IPS DF 6.9 (cell line): Measurements from ENCODE around the gene AFAP1.

Experiments used
- DNase-seq: peaks from one replicate; pipeline ENCODE4 v3.0.0-alpha.2; 2013; ENCODE audit warnings: low read depth, low spot score
- H3K27ac ChIP-seq: one replicate; pipeline ENCODE4 v1.5.1; 2013; ENCODE audit warnings: low read length, control low read depth
- H3K27me3 ChIP-seq: 2 replicates; pipeline ENCODE4 v1.6.1; 2013; ENCODE audit warnings: mild to moderate bottlenecking, low read length; ENCODE audit not compliant: control insufficient read depth, insufficient read depth
- H3K36me3 ChIP-seq: 2 replicates; pipeline ENCODE4 v1.6.1; 2013; ENCODE audit warnings: low read length; ENCODE audit not compliant: control insufficient read depth, insufficient read depth
- H3K4me1 ChIP-seq: 2 replicates; pipeline ENCODE4 v1.6.1; 2013; ENCODE audit warnings: low read length; ENCODE audit not compliant: control insufficient read depth, insufficient read depth
- H3K4me3 ChIP-seq: 2 replicates; pipeline ENCODE4 v1.5.1; 2013; ENCODE audit warnings: mild to moderate bottlenecking, low read length
- H3K9me3 ChIP-seq: 2 replicates; pipeline ENCODE4 v1.6.1; 2013; ENCODE audit warnings: low read length, inconsistent platforms; ENCODE audit not compliant: control insufficient read depth, insufficient read depth
- WGBS: extraction: QIAGEN DNeasy Blood & Tissue Kit; methylation state at CpG from one replicate; pipeline ENCODE4 v1.1.7; 2013; ENCODE audit warnings: mixed read lengths, missing lambda C conversion rate; ENCODE audit not compliant: insufficient read length, insufficient coverage; 5-methylcytosine and 5-hydroxymethylcytosine counted together

AFAP1 gene

GRCh38 chr4:7769396-7770223 is 170.1 kb downstream of the AFAP1 start:
- no peak for DNase-seq
- WGBS, result no CpG with 5 or more reads among the region's 20 CpGs
- Histone ChIP-seq H3K4me1 (no peaks in the 10 kb centered on the region), H3K4me3 (no peak overlapping the region), H3K27me3 (no peaks in the 10 kb centered on the region), H3K36me3 (0 out of 2 replicates have a peak, but pooled peaks cover 7% of the 10 kb centered on the region), H3K9me3 (no peaks in the 10 kb centered on the region), H3K27ac (no peak overlapping the region)

DNA sequence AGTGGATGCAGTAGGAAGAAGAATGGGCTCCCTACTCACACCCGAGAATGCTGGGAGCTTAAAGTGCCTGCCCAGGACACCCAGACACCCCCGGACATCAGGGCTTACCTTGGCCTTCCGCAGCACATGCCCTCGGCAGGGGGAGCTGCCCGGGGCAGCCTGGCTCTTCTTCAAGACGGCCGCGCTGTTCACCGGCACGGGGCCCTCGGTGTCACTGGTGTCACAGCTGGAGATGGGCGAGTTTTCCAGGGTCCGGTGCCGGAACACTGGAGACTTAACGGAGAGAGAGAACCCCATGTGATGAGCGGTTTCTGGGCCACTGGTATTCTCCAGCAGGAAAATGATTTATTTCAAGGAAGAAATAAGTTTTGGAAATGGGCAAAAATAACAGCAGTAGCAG is 170.9 kb downstream of the AFAP1 start:
- Histone ChIP-seq H3K4me1 (no peaks in the 10 kb centered on the region), H3K4me3 (no peak overlapping the region), H3K9me3 (no peaks in the 10 kb centered on the region), H3K36me3 (0 out of 2 replicates have a peak, but pooled peaks cover 4% of the 10 kb centered on the region), H3K27ac (no peak overlapping the region), H3K27me3 (no peaks in the 10 kb centered on the region)
- no CpG with 5 or more reads among the region's 16 CpGs for WGBS
- no peak for DNase-seq

GRCh38 chr4:7767966-7768365 is 171.7 kb downstream of the AFAP1 start:
- Histone ChIP-seq H3K36me3 (0 out of 2 replicates have a peak, but pooled peaks cover 2% of the 10 kb centered on the region), H3K27ac (no peak overlapping the region), H3K9me3 (no peaks in the 10 kb centered on the region), H3K4me3 (no peak overlapping the region), H3K27me3 (no peaks in the 10 kb centered on the region), H3K4me1 (no peaks in the 10 kb centered on the region)
- no peak for DNase-seq
- WGBS, result no CpG with 5 or more reads among the region's 13 CpGs

- DNase-seq, result no peak
- Histone ChIP-seq H3K9me3 (no peaks in the 10 kb centered on the region), H3K36me3 (0 out of 2 replicates have a peak, but pooled peaks cover under 1% of the 10 kb centered on the region), H3K27me3 (no peaks in the 10 kb centered on the region), H3K27ac (no peak overlapping the region), H3K4me3 (no peak overlapping the region), H3K4me1 (no peaks in the 10 kb centered on the region)
- no CpG with 5 or more reads among the region's 9 CpGs for WGBS
Observed at GRCh38 chr4:7767526-7767925, 172.1 kb downstream of the AFAP1 start.

- no CpG with 5 or more reads among the region's 23 CpGs for WGBS
- DNase-seq, result no peak
- Histone ChIP-seq H3K36me3 (no peaks in the 10 kb centered on the region), H3K9me3 (no peaks in the 10 kb centered on the region), H3K4me1 (no peaks in the 10 kb centered on the region), H3K27ac (no peak overlapping the region), H3K27me3 (no peaks in the 10 kb centered on the region), H3K4me3 (no peak overlapping the region)
Observed at GRCh38 chr4:7766661-7767345, 172.9 kb downstream of the AFAP1 start.

- no peaks in the 10 kb centered on the region for H3K27me3 ChIP-seq
- DNase-seq, result no peak
- WGBS, result no CpG with 5 or more reads among the region's 11 CpGs
- H3K4me1 ChIP-seq, result no peaks in the 10 kb centered on the region
- H3K36me3 ChIP-seq, result no peaks in the 10 kb centered on the region
- no peak overlapping the region for H3K4me3 ChIP-seq
- no peaks in the 10 kb centered on the region for H3K9me3 ChIP-seq
- no peak overlapping the region for H3K27ac ChIP-seq
Observed at GRCh38 chr4:7766086-7766485, 173.6 kb downstream of the AFAP1 start.

GRCh38 chr4:7765666-7766065 is 174.0 kb downstream of the AFAP1 start:
- Histone ChIP-seq H3K27me3 (no peaks in the 10 kb centered on the region), H3K4me3 (no peak overlapping the region), H3K4me1 (no peaks in the 10 kb centered on the region), H3K27ac (no peak overlapping the region), H3K36me3 (no peaks in the 10 kb centered on the region), H3K9me3 (no peaks in the 10 kb centered on the region)
- no peak for DNase-seq
- WGBS, result no CpG with 5 or more reads among the region's 12 CpGs

DNA sequence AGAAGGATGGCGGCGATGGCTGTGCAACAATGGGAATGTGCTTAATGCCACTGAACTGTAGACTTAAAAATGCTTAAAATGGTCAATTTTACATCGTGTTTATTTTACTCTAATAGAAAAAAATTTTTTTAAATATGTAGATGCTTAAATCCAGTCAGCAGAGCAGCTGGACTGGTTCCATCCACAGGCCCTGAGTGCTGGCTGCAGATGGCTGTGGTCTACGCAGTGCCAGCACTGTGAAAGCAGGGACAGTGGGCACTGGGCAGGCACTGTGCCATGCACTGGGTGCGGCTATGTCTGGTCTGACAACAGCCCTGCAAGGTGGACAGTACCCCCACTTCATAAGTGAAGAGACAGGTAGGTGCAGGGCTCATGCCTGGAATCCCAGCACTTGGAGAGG is 175.2 kb downstream of the AFAP1 start:
- no peaks in the 10 kb centered on the region for H3K27me3 ChIP-seq
- H3K4me3 ChIP-seq, result no peak overlapping the region
- H3K27ac ChIP-seq, result no peak overlapping the region
- H3K4me1 ChIP-seq, result no peaks in the 10 kb centered on the region
- no peaks in the 10 kb centered on the region for H3K9me3 ChIP-seq
- DNase-seq, result no peak
- H3K36me3 ChIP-seq, result no peaks in the 10 kb centered on the region
- WGBS, result no CpG with 5 or more reads among the region's 5 CpGs

GRCh38 chr4:7763788-7764187 is 175.9 kb downstream of the AFAP1 start:
- no peaks in the 10 kb centered on the region for H3K27me3 ChIP-seq
- H3K4me1 ChIP-seq, result no peaks in the 10 kb centered on the region
- WGBS, result no CpG with 5 or more reads among the region's 10 CpGs

DNA sequence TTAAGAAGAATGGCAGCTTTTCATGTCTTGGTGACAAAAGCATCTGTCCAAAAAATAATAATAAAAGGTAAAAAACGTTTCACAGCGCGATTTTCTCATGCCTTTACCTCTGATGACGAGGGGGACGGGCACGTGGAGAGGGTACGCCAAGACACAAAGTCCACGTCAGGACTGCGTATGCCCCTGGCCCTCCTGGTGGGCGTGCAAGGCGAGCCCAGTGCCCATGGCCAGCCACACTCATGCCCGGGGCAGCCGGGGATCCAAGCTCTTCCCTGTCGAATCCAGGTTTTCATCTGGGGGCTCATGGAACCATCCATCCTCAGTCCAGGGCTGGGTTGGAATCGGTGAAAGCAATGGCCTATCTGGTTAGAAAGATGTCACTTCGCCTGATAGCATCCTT is 176.6 kb downstream of the AFAP1 start:
- Histone ChIP-seq H3K27me3 (no peaks in the 10 kb centered on the region), H3K36me3 (no peaks in the 10 kb centered on the region), H3K4me1 (no peaks in the 10 kb centered on the region), H3K4me3 (no peak overlapping the region), H3K9me3 (no peaks in the 10 kb centered on the region), H3K27ac (no peak overlapping the region)
- no peak for DNase-seq
- WGBS, result no CpG with 5 or more reads among the region's 16 CpGs

More at GRCh38 chr4:7763788-7764187, 175.9 kb downstream of the AFAP1 start:
- no peak for DNase-seq
- no peaks in the 10 kb centered on the region for H3K36me3 ChIP-seq
- H3K9me3 ChIP-seq, result no peaks in the 10 kb centered on the region
- H3K4me3 ChIP-seq, result no peak overlapping the region
- no peak overlapping the region for H3K27ac ChIP-seq
